IMR-90 (cell line): Measurements from ENCODE around the gene TCEA2. TPM values are rescaled to one million over a fixed set of nuclear protein-coding genes. Genes with fewer than 3 reads are reported as not detected.

ENCODE experiments used
- ATAC-seq: fragments of 200-7000 bp; cut with Tn5 transposase; 2 replicates; pipeline ENCODE4 v1.9.1; 2020; ENCODE audit warnings: low read depth, mild to moderate bottlenecking, moderate library complexity
- BruUV-seq: library from RNA; stranded (reverse); fragments of 400-500 nt; replicated peaks from 2 replicates; lab custom pipeline; 2021; lab: Mats Ljungman, UMichigan
- CTCF ChIA-PET: fragments of 300-600 bp; formaldehyde crosslinking; extraction: SDS; loops from one replicate; lab custom pipeline; 2021; ENCODE audit warnings: antibody characterized with exemption; lab: Yijun Ruan, JAX
- POLR2A ChIA-PET: fragments of 300-600 bp; sonication (Branson Sonifier 250); formaldehyde crosslinking; loops from one replicate; lab custom pipeline; 2022; ENCODE audit warnings: antibody characterized with exemption; ENCODE audit not compliant: unreplicated experiment; lab: Charles Lee
- DNase-seq: peaks from one replicate; pipeline ENCODE4 v3.0.0; 2013
- H2AFZ ChIP-seq: replicated peaks from 2 replicates; pipeline ENCODE3; 2013; ENCODE audit warnings: low read length, mild to moderate bottlenecking; ENCODE audit not compliant: poor library complexity
- H2AK5ac ChIP-seq: 2 replicates; pipeline ENCODE4 v1.6.1; 2013; ENCODE audit warnings: low read depth, low read length, inconsistent platforms
- H2AK9ac ChIP-seq: replicated peaks from 2 replicates; pipeline ENCODE3; 2013; ENCODE audit warnings: mild to moderate bottlenecking, low read depth, low read length, moderate library complexity; ENCODE audit not compliant: poor library complexity
- H2BK120ac ChIP-seq: 2 replicates; pipeline ENCODE4 v1.6.1; 2013; ENCODE audit warnings: low read depth, low read length, inconsistent platforms
- H2BK15ac ChIP-seq: 3 replicates; pipeline ENCODE4 v1.6.1; 2013; ENCODE audit warnings: low read depth, low read length, inconsistent platforms
- H2BK20ac ChIP-seq: 2 replicates; pipeline ENCODE4 v1.6.1; 2013; ENCODE audit warnings: low read depth, mild to moderate bottlenecking, inconsistent platforms, low read length, moderate library complexity
- H2BK5ac ChIP-seq: 2 replicates; pipeline ENCODE4 v1.6.1; 2013; ENCODE audit warnings: mild to moderate bottlenecking, low read depth, low read length, inconsistent platforms; ENCODE audit not compliant: poor library complexity, severe bottlenecking
- H3K14ac ChIP-seq: replicated peaks from 2 replicates; pipeline ENCODE4 v1.6.1; 2013; ENCODE audit warnings: low read depth, low read length, inconsistent platforms
- H3K18ac ChIP-seq: 2 replicates; pipeline ENCODE4 v1.6.1; 2013; ENCODE audit warnings: low read depth, low read length, control low read depth
- H3K23ac ChIP-seq: 2 replicates; pipeline ENCODE4 v1.6.1; 2013; ENCODE audit warnings: low read depth, low read length, inconsistent platforms
- H3K27ac ChIP-seq: 2 replicates; pipeline ENCODE4 v1.5.1; 2013; ENCODE audit warnings: mild to moderate bottlenecking, control low read depth, low read length; ENCODE audit not compliant: insufficient read depth
- H3K27me3 ChIP-seq: 2 replicates; pipeline ENCODE4 v1.6.1; 2013; ENCODE audit warnings: low read length; ENCODE audit not compliant: control insufficient read depth, insufficient read depth
- H3K36me3 ChIP-seq: 2 replicates; pipeline ENCODE4 v1.6.1; 2013; ENCODE audit warnings: low read length, mixed read lengths; ENCODE audit not compliant: control insufficient read depth, insufficient read depth
- H3K4ac ChIP-seq: 2 replicates; pipeline ENCODE4 v1.6.1; 2013; ENCODE audit warnings: low read depth, low read length, inconsistent platforms
- H3K4me1 ChIP-seq: 2 replicates; pipeline ENCODE4 v1.6.1; 2013; ENCODE audit warnings: low read length, mixed read lengths; ENCODE audit not compliant: control insufficient read depth, insufficient read depth
- H3K4me2 ChIP-seq: 2 replicates; pipeline ENCODE4 v1.6.1; 2013; ENCODE audit warnings: low read depth, mild to moderate bottlenecking, control low read depth, low read length, moderate library complexity
- H3K4me3 ChIP-seq: 2 replicates; pipeline ENCODE4 v1.5.1; 2013; ENCODE audit warnings: low read depth, mild to moderate bottlenecking, control low read depth, low read length, moderate library complexity; ENCODE audit not compliant: insufficient read depth
- H3K56ac ChIP-seq: 2 replicates; pipeline ENCODE4 v1.6.1; 2013; ENCODE audit warnings: low read length, inconsistent platforms; ENCODE audit not compliant: insufficient read depth; ENCODE audit errors: extremely low read depth
- H3K79me1 ChIP-seq, 2 experiments: 2 replicates each; pipeline ENCODE4 v1.6.1; 2013; ENCODE audit warnings: low read length in 2 of 2, inconsistent platforms in 1 of 2, low read depth in 1 of 2
- H3K9ac ChIP-seq: 2 replicates; pipeline ENCODE4 v1.6.1; 2013; ENCODE audit warnings: low read depth, low read length, control low read depth
- H3K9me1 ChIP-seq: 2 replicates; pipeline ENCODE4 v1.6.1; 2013; ENCODE audit warnings: low read length, inconsistent platforms; ENCODE audit not compliant: insufficient read depth
- H3K9me3 ChIP-seq: 2 replicates; pipeline ENCODE4 v1.6.1; 2013; ENCODE audit warnings: low read length; ENCODE audit not compliant: control insufficient read depth, insufficient read depth
- H4K20me1 ChIP-seq: 2 replicates; pipeline ENCODE4 v1.6.1; 2013; ENCODE audit warnings: low read length, inconsistent platforms; ENCODE audit not compliant: insufficient read depth
- H4K5ac ChIP-seq: 2 replicates; pipeline ENCODE4 v1.6.1; 2013; ENCODE audit warnings: mild to moderate bottlenecking, low read depth, low read length, control low read depth
- H4K8ac ChIP-seq, 2 experiments: 2 replicates each; pipeline ENCODE4 v1.6.1; 2013; ENCODE audit warnings: low read depth in 2 of 2, low read length in 2 of 2, control low read depth in 1 of 2, inconsistent platforms in 1 of 2
- H4K91ac ChIP-seq: 2 replicates; pipeline ENCODE4 v1.6.1; 2013; ENCODE audit warnings: low read depth, low read length, inconsistent platforms; ENCODE audit not compliant: insufficient read depth
- BHLHE40 ChIP-seq: fragments of 150-350 bp; IDR thresholded peaks from 2 replicates; pipeline ENCODE4 v1.6.1; 2016; ENCODE audit warnings: mild to moderate bottlenecking, low read depth, low read length
- CEBPB ChIP-seq: IDR thresholded peaks from 2 replicates; pipeline ENCODE4 v1.6.1; 2012; ENCODE audit warnings: low read depth, low read length, improper control_type of control experiment
- CHD1 ChIP-seq: IDR thresholded peaks from 2 replicates; pipeline ENCODE4 v1.6.1; 2012; ENCODE audit warnings: low read depth, low read length, improper control_type of control experiment
- FOS ChIP-seq: fragments of 150-350 bp; IDR thresholded peaks from 2 replicates; pipeline ENCODE4 v1.6.1; 2016; ENCODE audit warnings: low read depth, low read length
- MAFK ChIP-seq: IDR thresholded peaks from 2 replicates; pipeline ENCODE4 v1.6.1; 2012; ENCODE audit warnings: low read depth, low read length, improper control_type of control experiment
- MAZ ChIP-seq: IDR thresholded peaks from 2 replicates; pipeline ENCODE4 v1.6.1; 2012; ENCODE audit warnings: low read depth, mild to moderate bottlenecking, low read length, improper control_type of control experiment, moderate library complexity, borderline replicate concordance
- MXI1 ChIP-seq: IDR thresholded peaks from 2 replicates; pipeline ENCODE4 v1.6.1; 2012; ENCODE audit warnings: low read depth, mild to moderate bottlenecking, low read length, moderate library complexity, borderline replicate concordance
- NFE2L2 ChIP-seq: fragments of 150-350 bp; IDR thresholded peaks from 2 replicates; pipeline ENCODE4 v1.6.1; 2016; ENCODE audit warnings: low read depth, mild to moderate bottlenecking, low read length
- POLR2A ChIP-seq: IDR thresholded peaks from 2 replicates; pipeline ENCODE4 v1.6.1; 2012; ENCODE audit warnings: mild to moderate bottlenecking, low read depth, low read length
- RAD21 ChIP-seq: IDR thresholded peaks from 2 replicates; pipeline ENCODE4 v1.6.1; 2012; ENCODE audit warnings: low read length, improper control_type of control experiment
- RCOR1 ChIP-seq: IDR thresholded peaks from 2 replicates; pipeline ENCODE4 v1.6.1; 2012; ENCODE audit warnings: mild to moderate bottlenecking, low read length, improper control_type of control experiment; ENCODE audit not compliant: insufficient replicate concordance
- RFX5 ChIP-seq: IDR thresholded peaks from 2 replicates; pipeline ENCODE4 v1.8.0; 2012; ENCODE audit warnings: low read depth, mild to moderate bottlenecking, low read length, moderate library complexity
- SMC3 ChIP-seq: fragments of 150-350 bp; IDR thresholded peaks from 2 replicates; pipeline ENCODE4 v1.6.1; 2016; ENCODE audit warnings: low read depth, mild to moderate bottlenecking, antibody characterized with exemption, low read length, moderate library complexity
- WGBS, 2 experiments: methylation state at CpG; one replicate each; pipeline versions ENCODE4 v1.1.5 to v1.1.7; 2013; ENCODE audit warnings: missing lambda C conversion rate in 2 of 2; ENCODE audit not compliant: insufficient read length in 1 of 2; ENCODE audit errors: extremely low coverage in 2 of 2; 5-methylcytosine and 5-hydroxymethylcytosine counted together
- dilution Hi-C: fragments of 300-500 bp; cut with HindIII; formaldehyde crosslinking; loops from one replicate; pipeline ENCODE4 v1.14.3; 2018; ENCODE audit warnings: low sequenced_read_pairs; ENCODE audit not compliant: unreplicated experiment
- in situ Hi-C: fragments of 300-500 bp; cut with MboI; formaldehyde crosslinking; loops from 3 replicates; pipeline ENCODE4 v1.14.3; 2019; ENCODE audit warnings: low sequenced_read_pairs, inconsistent platforms, mixed read lengths
- intact Hi-C: fragments of 100-400 bp; cut with micrococcal nuclease; formaldehyde crosslinking; loops from 2 replicates; pipeline ENCODE4 v1.10.0; 2022
- polyA plus RNA-seq, 3 experiments: library from polyadenylated mRNA; depleted of rRNA; stranded (reverse); fragments of >200 nt; gene quantifications; 2 replicates each; pipeline ENCODE4 v1.2.3, GENCODE V29; 2012; ENCODE audit warnings: low replicate concordance in 1 of 3
- total RNA-seq: library from RNA; depleted of rRNA; stranded (reverse); fragments of >200 nt; gene quantifications from 2 replicates; pipeline ENCODE4 v1.2.3, GENCODE V29; 2012
- TF ChIP-seq, protein P1 (sequence below): fragments of 150-350 bp; IDR thresholded peaks from 2 replicates; pipeline ENCODE4 v1.6.1; 2016; ENCODE audit warnings: low read depth, mild to moderate bottlenecking, low read length, moderate library complexity, borderline replicate concordance
- TF ChIP-seq, protein P2 (sequence below): fragments of 150-350 bp; IDR thresholded peaks from 2 replicates; pipeline ENCODE4 v1.6.1; 2017; ENCODE audit warnings: mild to moderate bottlenecking, antibody characterized with exemption, low read length, low read depth
- TF ChIP-seq, protein P3 (sequence below): conservative IDR thresholded peaks from 2 replicates; pipeline ENCODE4 v1.5.1; 2012; ENCODE audit warnings: mild to moderate bottlenecking, low read depth, low read length, improper control_type of control experiment

The TCEA2 gene
- total and polyA plus RNA-seq, 2 of the 4 experiments (the other 2 are of a cell fraction), result 9.3 to 30.0 TPM

DNA sequence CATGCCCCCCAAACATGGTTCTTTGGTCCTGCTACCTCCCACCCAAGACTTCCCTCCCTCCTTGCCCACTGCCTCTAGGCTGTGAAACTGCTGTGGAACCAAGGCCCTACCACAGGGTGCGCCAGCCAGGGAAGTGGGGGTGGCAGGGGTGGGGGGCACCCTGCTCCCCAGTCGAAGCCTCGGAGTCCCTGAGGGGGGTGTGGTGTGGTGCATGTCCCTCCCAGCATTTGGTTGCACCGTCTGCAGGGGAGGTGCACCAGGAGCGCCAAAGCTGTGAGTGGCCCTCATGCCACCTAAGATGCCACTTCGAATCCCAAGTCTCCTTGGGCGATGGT is 14.5 kb downstream of the TCEA2 start:
- Histone ChIP-seq H2AFZ (no peak overlapping the region), H3K9me3 (no peaks in the 10 kb centered on the region), H4K20me1 (peaks cover 6% of the 10 kb centered on the region), H2AK5ac (no peak overlapping the region), H3K4ac (no peak overlapping the region), H3K23ac (no peak overlapping the region), H3K9me1 (no peaks in the 10 kb centered on the region), H2BK15ac (no peak overlapping the region), H2BK20ac (no peak overlapping the region), H3K18ac (no peak overlapping the region), H3K56ac (no peak overlapping the region), H3K4me2 (no peak overlapping the region), H3K9ac (no peak overlapping the region), H3K14ac (no peak overlapping the region), H3K79me1 (peaks cover 6 to 8% of the 10 kb centered on the region in 2 experiments; a peak in 3 of 4 replicates), H3K27me3 (peaks cover 5% of the 10 kb centered on the region; the same call in 1 of the 2 replicates), H3K4me3 (no peak overlapping the region), H4K5ac (no peak overlapping the region), H2AK9ac (no peak overlapping the region), H2BK120ac (no peak overlapping the region), H3K4me1 (peaks cover 11% of the 10 kb centered on the region), H4K8ac (no peak overlapping the region), H4K91ac (no peak overlapping the region), H2BK5ac (no peak overlapping the region), H3K36me3 (peaks cover 17% of the 10 kb centered on the region; the same call in 1 of the 2 replicates), H3K27ac (no peak overlapping the region)
- dilution Hi-C loops (no loop called here), intact Hi-C loops (no loop called here), in situ Hi-C loops (no loop called here)
- ATAC-seq (no peak), DNase-seq (no peak)
- ChIA-PET CTCF (no interaction called here), POLR2A (no interaction called here)
- WGBS, 2 experiments, result 92% methylated on average over 2 of the region's 7 CpGs; no CpG with 5 or more reads in 1 of the 2 experiments
- no TSS peak for BruUV-seq
- TF ChIP-seq NFE2L2 (no peak), FOS (no peak), SMC3 (no peak), RCOR1 (no peak), MAFK (no peak), POLR2A (no peak), BHLHE40 (no peak), CHD1 (no peak), CEBPB (no peak), MAZ (no peak), RFX5 (no peak), MXI1 (no peak), RAD21 (no peak)
- TF ChIP-seq, protein P1, sequence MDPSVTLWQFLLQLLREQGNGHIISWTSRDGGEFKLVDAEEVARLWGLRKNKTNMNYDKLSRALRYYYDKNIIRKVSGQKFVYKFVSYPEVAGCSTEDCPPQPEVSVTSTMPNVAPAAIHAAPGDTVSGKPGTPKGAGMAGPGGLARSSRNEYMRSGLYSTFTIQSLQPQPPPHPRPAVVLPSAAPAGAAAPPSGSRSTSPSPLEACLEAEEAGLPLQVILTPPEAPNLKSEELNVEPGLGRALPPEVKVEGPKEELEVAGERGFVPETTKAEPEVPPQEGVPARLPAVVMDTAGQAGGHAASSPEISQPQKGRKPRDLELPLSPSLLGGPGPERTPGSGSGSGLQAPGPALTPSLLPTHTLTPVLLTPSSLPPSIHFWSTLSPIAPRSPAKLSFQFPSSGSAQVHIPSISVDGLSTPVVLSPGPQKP, result no peak
- TF ChIP-seq, protein P2, sequence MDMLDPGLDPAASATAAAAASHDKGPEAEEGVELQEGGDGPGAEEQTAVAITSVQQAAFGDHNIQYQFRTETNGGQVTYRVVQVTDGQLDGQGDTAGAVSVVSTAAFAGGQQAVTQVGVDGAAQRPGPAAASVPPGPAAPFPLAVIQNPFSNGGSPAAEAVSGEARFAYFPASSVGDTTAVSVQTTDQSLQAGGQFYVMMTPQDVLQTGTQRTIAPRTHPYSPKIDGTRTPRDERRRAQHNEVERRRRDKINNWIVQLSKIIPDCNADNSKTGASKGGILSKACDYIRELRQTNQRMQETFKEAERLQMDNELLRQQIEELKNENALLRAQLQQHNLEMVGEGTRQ, result no peak
- TF ChIP-seq, protein P3, sequence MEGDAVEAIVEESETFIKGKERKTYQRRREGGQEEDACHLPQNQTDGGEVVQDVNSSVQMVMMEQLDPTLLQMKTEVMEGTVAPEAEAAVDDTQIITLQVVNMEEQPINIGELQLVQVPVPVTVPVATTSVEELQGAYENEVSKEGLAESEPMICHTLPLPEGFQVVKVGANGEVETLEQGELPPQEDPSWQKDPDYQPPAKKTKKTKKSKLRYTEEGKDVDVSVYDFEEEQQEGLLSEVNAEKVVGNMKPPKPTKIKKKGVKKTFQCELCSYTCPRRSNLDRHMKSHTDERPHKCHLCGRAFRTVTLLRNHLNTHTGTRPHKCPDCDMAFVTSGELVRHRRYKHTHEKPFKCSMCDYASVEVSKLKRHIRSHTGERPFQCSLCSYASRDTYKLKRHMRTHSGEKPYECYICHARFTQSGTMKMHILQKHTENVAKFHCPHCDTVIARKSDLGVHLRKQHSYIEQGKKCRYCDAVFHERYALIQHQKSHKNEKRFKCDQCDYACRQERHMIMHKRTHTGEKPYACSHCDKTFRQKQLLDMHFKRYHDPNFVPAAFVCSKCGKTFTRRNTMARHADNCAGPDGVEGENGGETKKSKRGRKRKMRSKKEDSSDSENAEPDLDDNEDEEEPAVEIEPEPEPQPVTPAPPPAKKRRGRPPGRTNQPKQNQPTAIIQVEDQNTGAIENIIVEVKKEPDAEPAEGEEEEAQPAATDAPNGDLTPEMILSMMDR, result no peak
